IMR-90 (cell line): ENCODE data around the gene ELK3. TPM values are rescaled to one million over a fixed set of nuclear protein-coding genes. Genes with fewer than 3 reads are reported as not detected.

ENCODE experiments used
- ATAC-seq: fragments of 200-7000 bp; cut with Tn5 transposase; 2 replicates; pipeline ENCODE4 v1.9.1; 2020; ENCODE audit warnings: low read depth, mild to moderate bottlenecking, moderate library complexity
- BruUV-seq: library from RNA; stranded (reverse); fragments of 400-500 nt; replicated peaks from 2 replicates; lab custom pipeline; 2021; lab: Mats Ljungman, UMichigan
- CTCF ChIA-PET: fragments of 300-600 bp; formaldehyde crosslinking; extraction: SDS; loops from one replicate; lab custom pipeline; 2021; ENCODE audit warnings: antibody characterized with exemption; lab: Yijun Ruan, JAX
- POLR2A ChIA-PET: fragments of 300-600 bp; sonication (Branson Sonifier 250); formaldehyde crosslinking; loops from one replicate; lab custom pipeline; 2022; ENCODE audit warnings: antibody characterized with exemption; ENCODE audit not compliant: unreplicated experiment; lab: Charles Lee
- DNase-seq: peaks from one replicate; pipeline ENCODE4 v3.0.0; 2013
- H2AFZ ChIP-seq: replicated peaks from 2 replicates; pipeline ENCODE3; 2013; ENCODE audit warnings: low read length, mild to moderate bottlenecking; ENCODE audit not compliant: poor library complexity
- H2AK5ac ChIP-seq: 2 replicates; pipeline ENCODE4 v1.6.1; 2013; ENCODE audit warnings: low read depth, low read length, inconsistent platforms
- H2AK9ac ChIP-seq: replicated peaks from 2 replicates; pipeline ENCODE3; 2013; ENCODE audit warnings: mild to moderate bottlenecking, low read depth, low read length, moderate library complexity; ENCODE audit not compliant: poor library complexity
- H2BK120ac ChIP-seq: 2 replicates; pipeline ENCODE4 v1.6.1; 2013; ENCODE audit warnings: low read depth, low read length, inconsistent platforms
- H2BK15ac ChIP-seq: 3 replicates; pipeline ENCODE4 v1.6.1; 2013; ENCODE audit warnings: low read depth, low read length, inconsistent platforms
- H2BK20ac ChIP-seq: 2 replicates; pipeline ENCODE4 v1.6.1; 2013; ENCODE audit warnings: low read depth, mild to moderate bottlenecking, inconsistent platforms, low read length, moderate library complexity
- H2BK5ac ChIP-seq: 2 replicates; pipeline ENCODE4 v1.6.1; 2013; ENCODE audit warnings: mild to moderate bottlenecking, low read depth, low read length, inconsistent platforms; ENCODE audit not compliant: poor library complexity, severe bottlenecking
- H3K14ac ChIP-seq: replicated peaks from 2 replicates; pipeline ENCODE4 v1.6.1; 2013; ENCODE audit warnings: low read depth, low read length, inconsistent platforms
- H3K18ac ChIP-seq: 2 replicates; pipeline ENCODE4 v1.6.1; 2013; ENCODE audit warnings: low read depth, low read length, control low read depth
- H3K23ac ChIP-seq: 2 replicates; pipeline ENCODE4 v1.6.1; 2013; ENCODE audit warnings: low read depth, low read length, inconsistent platforms
- H3K27ac ChIP-seq: 2 replicates; pipeline ENCODE4 v1.5.1; 2013; ENCODE audit warnings: mild to moderate bottlenecking, control low read depth, low read length; ENCODE audit not compliant: insufficient read depth
- H3K27me3 ChIP-seq: 2 replicates; pipeline ENCODE4 v1.6.1; 2013; ENCODE audit warnings: low read length; ENCODE audit not compliant: control insufficient read depth, insufficient read depth
- H3K36me3 ChIP-seq: 2 replicates; pipeline ENCODE4 v1.6.1; 2013; ENCODE audit warnings: low read length, mixed read lengths; ENCODE audit not compliant: control insufficient read depth, insufficient read depth
- H3K4ac ChIP-seq: 2 replicates; pipeline ENCODE4 v1.6.1; 2013; ENCODE audit warnings: low read depth, low read length, inconsistent platforms
- H3K4me1 ChIP-seq: 2 replicates; pipeline ENCODE4 v1.6.1; 2013; ENCODE audit warnings: low read length, mixed read lengths; ENCODE audit not compliant: control insufficient read depth, insufficient read depth
- H3K4me2 ChIP-seq: 2 replicates; pipeline ENCODE4 v1.6.1; 2013; ENCODE audit warnings: low read depth, mild to moderate bottlenecking, control low read depth, low read length, moderate library complexity
- H3K4me3 ChIP-seq: 2 replicates; pipeline ENCODE4 v1.5.1; 2013; ENCODE audit warnings: low read depth, mild to moderate bottlenecking, control low read depth, low read length, moderate library complexity; ENCODE audit not compliant: insufficient read depth
- H3K56ac ChIP-seq: 2 replicates; pipeline ENCODE4 v1.6.1; 2013; ENCODE audit warnings: low read length, inconsistent platforms; ENCODE audit not compliant: insufficient read depth; ENCODE audit errors: extremely low read depth
- H3K79me1 ChIP-seq, 2 experiments: 2 replicates each; pipeline ENCODE4 v1.6.1; 2013; ENCODE audit warnings: low read length in 2 of 2, inconsistent platforms in 1 of 2, low read depth in 1 of 2
- H3K9ac ChIP-seq: 2 replicates; pipeline ENCODE4 v1.6.1; 2013; ENCODE audit warnings: low read depth, low read length, control low read depth
- H3K9me1 ChIP-seq: 2 replicates; pipeline ENCODE4 v1.6.1; 2013; ENCODE audit warnings: low read length, inconsistent platforms; ENCODE audit not compliant: insufficient read depth
- H3K9me3 ChIP-seq: 2 replicates; pipeline ENCODE4 v1.6.1; 2013; ENCODE audit warnings: low read length; ENCODE audit not compliant: control insufficient read depth, insufficient read depth
- H4K20me1 ChIP-seq: 2 replicates; pipeline ENCODE4 v1.6.1; 2013; ENCODE audit warnings: low read length, inconsistent platforms; ENCODE audit not compliant: insufficient read depth
- H4K5ac ChIP-seq: 2 replicates; pipeline ENCODE4 v1.6.1; 2013; ENCODE audit warnings: mild to moderate bottlenecking, low read depth, low read length, control low read depth
- H4K8ac ChIP-seq, 2 experiments: 2 replicates each; pipeline ENCODE4 v1.6.1; 2013; ENCODE audit warnings: low read depth in 2 of 2, low read length in 2 of 2, control low read depth in 1 of 2, inconsistent platforms in 1 of 2
- H4K91ac ChIP-seq: 2 replicates; pipeline ENCODE4 v1.6.1; 2013; ENCODE audit warnings: low read depth, low read length, inconsistent platforms; ENCODE audit not compliant: insufficient read depth
- CHD1 ChIP-seq: IDR thresholded peaks from 2 replicates; pipeline ENCODE4 v1.6.1; 2012; ENCODE audit warnings: low read depth, low read length, improper control_type of control experiment
- CTCF ChIP-seq: conservative IDR thresholded peaks from 2 replicates; pipeline ENCODE4 v1.5.1; 2012; ENCODE audit warnings: mild to moderate bottlenecking, low read depth, low read length, improper control_type of control experiment
- NFE2L2 ChIP-seq: fragments of 150-350 bp; IDR thresholded peaks from 2 replicates; pipeline ENCODE4 v1.6.1; 2016; ENCODE audit warnings: low read depth, mild to moderate bottlenecking, low read length
- POLR2A ChIP-seq: IDR thresholded peaks from 2 replicates; pipeline ENCODE4 v1.6.1; 2012; ENCODE audit warnings: mild to moderate bottlenecking, low read depth, low read length
- RAD21 ChIP-seq: IDR thresholded peaks from 2 replicates; pipeline ENCODE4 v1.6.1; 2012; ENCODE audit warnings: low read length, improper control_type of control experiment
- SMC3 ChIP-seq: fragments of 150-350 bp; IDR thresholded peaks from 2 replicates; pipeline ENCODE4 v1.6.1; 2016; ENCODE audit warnings: low read depth, mild to moderate bottlenecking, antibody characterized with exemption, low read length, moderate library complexity
- WGBS, 2 experiments: methylation state at CpG; one replicate each; pipeline versions ENCODE4 v1.1.5 to v1.1.7; 2013; ENCODE audit warnings: missing lambda C conversion rate in 2 of 2; ENCODE audit not compliant: insufficient read length in 1 of 2; ENCODE audit errors: extremely low coverage in 2 of 2; 5-methylcytosine and 5-hydroxymethylcytosine counted together
- dilution Hi-C: fragments of 300-500 bp; cut with HindIII; formaldehyde crosslinking; loops from one replicate; pipeline ENCODE4 v1.14.3; 2018; ENCODE audit warnings: low sequenced_read_pairs; ENCODE audit not compliant: unreplicated experiment
- in situ Hi-C: fragments of 300-500 bp; cut with MboI; formaldehyde crosslinking; loops from 3 replicates; pipeline ENCODE4 v1.14.3; 2019; ENCODE audit warnings: low sequenced_read_pairs, inconsistent platforms, mixed read lengths
- intact Hi-C: fragments of 100-400 bp; cut with micrococcal nuclease; formaldehyde crosslinking; loops from 2 replicates; pipeline ENCODE4 v1.10.0; 2022
- polyA plus RNA-seq, 3 experiments: library from polyadenylated mRNA; depleted of rRNA; stranded (reverse); fragments of >200 nt; gene quantifications; 2 replicates each; pipeline ENCODE4 v1.2.3, GENCODE V29; 2012; ENCODE audit warnings: low replicate concordance in 1 of 3
- total RNA-seq: library from RNA; depleted of rRNA; stranded (reverse); fragments of >200 nt; gene quantifications from 2 replicates; pipeline ENCODE4 v1.2.3, GENCODE V29; 2012

ELK3 gene
- total and polyA plus RNA-seq, 2 of the 4 experiments (the other 2 are of a cell fraction), result 14.5 to 27.5 TPM

GRCh38 chr12:96305665-96306064, 111.5 kb downstream of the ELK3 start:
- no peak overlapping the region for H3K4me2 ChIP-seq
- intact Hi-C loops (loop anchor here (5.0 kb wide), 1 partner anchor 92 kb away; no protein-coding TSS in a partner anchor), in situ Hi-C loops (no loop called here), dilution Hi-C loops (no loop called here)
- H3K9me1 ChIP-seq, result peaks cover 4% of the 10 kb centered on the region; the same call in 1 of the 2 replicates
- H2BK20ac ChIP-seq, result no peak overlapping the region
- ChIA-PET POLR2A (no interaction called here), CTCF (no interaction called here)
- no CpG with 5 or more reads among the region's 3 CpGs for WGBS, 2 experiments
- H3K9me3 ChIP-seq, result no peaks in the 10 kb centered on the region
- peaks cover 8% of the 10 kb centered on the region for H3K36me3 ChIP-seq
- H2AK9ac ChIP-seq, result no peak overlapping the region
- H3K4me3 ChIP-seq, result no peak overlapping the region
- H2AFZ ChIP-seq, result no peak overlapping the region
- no peak overlapping the region for H3K56ac ChIP-seq
- no peak overlapping the region for H2BK120ac ChIP-seq
- TF ChIP-seq CTCF (no peak), POLR2A (no peak), SMC3 (no peak), CHD1 (no peak), RAD21 (no peak), NFE2L2 (no peak)
- H3K14ac ChIP-seq, result peak overlapping the region; percentile 65; the same call in 1 of the 2 replicates
- no peak overlapping the region for H2BK15ac ChIP-seq
- no peak overlapping the region for H2AK5ac ChIP-seq
- no peak overlapping the region for H3K4ac ChIP-seq
- H3K79me1 ChIP-seq, result peaks cover 15 to 42% of the 10 kb centered on the region in 2 experiments
- H3K18ac ChIP-seq, result no peak overlapping the region
- H3K9ac ChIP-seq, result no peak overlapping the region
- H4K5ac ChIP-seq, result no peak overlapping the region
- H3K4me1 ChIP-seq, result no peaks in the 10 kb centered on the region; the same call in 1 of the 2 replicates
- no peaks in the 10 kb centered on the region for H3K27me3 ChIP-seq
- H3K27ac ChIP-seq, result no peak overlapping the region
- ATAC-seq (no peak), DNase-seq (no peak)
- H4K91ac ChIP-seq, result no peak overlapping the region
- no peak overlapping the region for H3K23ac ChIP-seq
- no TSS peak for BruUV-seq
- H2BK5ac ChIP-seq, result no peak overlapping the region
- H4K20me1 ChIP-seq, result peaks cover 6% of the 10 kb centered on the region
- H4K8ac ChIP-seq, result no peak overlapping the region
